ENCODE measurements around the gene RP2.

RP2 gene

GRCh38 chrX:46831765-46832327, 5.0 kb upstream of the RP2 start:
- no peak overlapping the region for H3K27ac Mint-ChIP-seq
- no peaks in the 10 kb centered on the region for H3K9me3 Mint-ChIP-seq
- H3K4me3 Mint-ChIP-seq = no peak overlapping the region
- H3K4me1 Mint-ChIP-seq = no peaks in the 10 kb centered on the region
- no peaks in the 10 kb centered on the region for H3K27me3 Mint-ChIP-seq
- no peaks in the 10 kb centered on the region for H3K36me3 Mint-ChIP-seq

GRCh38 chrX:46837558-46838485, 979 bp downstream of the RP2 start:
- peaks cover 10% of the 10 kb centered on the region for H3K4me1 Mint-ChIP-seq
- H3K27ac Mint-ChIP-seq = peak overlapping the region; percentile 97

GRCh38 chrX:46838486-46838870, 1.6 kb downstream of the RP2 start:
- Mint-ChIP-seq H3K4me1 (peaks cover 10% of the 10 kb centered on the region), H3K4me3 (peak overlapping the region; percentile 97), H3K27me3 (no peaks in the 10 kb centered on the region), H3K36me3 (no peaks in the 10 kb centered on the region), H3K9me3 (no peaks in the 10 kb centered on the region), H3K27ac (peak overlapping the region; percentile 41)

More at GRCh38 chrX:46837558-46838485, 979 bp downstream of the RP2 start:
- Mint-ChIP-seq H3K9me3 (no peaks in the 10 kb centered on the region), H3K36me3 (no peaks in the 10 kb centered on the region), H3K27me3 (no peaks in the 10 kb centered on the region), H3K4me3 (peak overlapping the region; percentile 97)

- Mint-ChIP-seq H3K4me1 (peaks cover 10% of the 10 kb centered on the region), H3K36me3 (no peaks in the 10 kb centered on the region), H3K4me3 (peak overlapping the region; percentile 97), H3K27ac (no peak overlapping the region), H3K27me3 (no peaks in the 10 kb centered on the region), H3K9me3 (no peaks in the 10 kb centered on the region)
Measured at GRCh38 chrX:46838974-46839480, 2.2 kb downstream of the RP2 start.

- Mint-ChIP-seq H3K4me1 (peaks cover 10% of the 10 kb centered on the region), H3K27me3 (no peaks in the 10 kb centered on the region), H3K27ac (no peak overlapping the region), H3K4me3 (peak overlapping the region; percentile 33), H3K36me3 (no peaks in the 10 kb centered on the region), H3K9me3 (no peaks in the 10 kb centered on the region)
Measured at GRCh38 chrX:46840946-46841345, 4.1 kb downstream of the RP2 start.

GRCh38 chrX:46841346-46841745, 4.5 kb downstream of the RP2 start:
- Mint-ChIP-seq H3K27ac (no peak overlapping the region), H3K4me3 (no peak overlapping the region), H3K9me3 (no peaks in the 10 kb centered on the region), H3K4me1 (peaks cover 10% of the 10 kb centered on the region), H3K36me3 (no peaks in the 10 kb centered on the region), H3K27me3 (no peaks in the 10 kb centered on the region)

- no peaks in the 10 kb centered on the region for H3K27me3 Mint-ChIP-seq
- no peak overlapping the region for H3K4me3 Mint-ChIP-seq
- H3K4me1 Mint-ChIP-seq = peaks cover 4% of the 10 kb centered on the region
- no peaks in the 10 kb centered on the region for H3K9me3 Mint-ChIP-seq
- H3K36me3 Mint-ChIP-seq = no peaks in the 10 kb centered on the region
- no peak overlapping the region for H3K27ac Mint-ChIP-seq
Measured at GRCh38 chrX:46844913-46845312, 8.1 kb downstream of the RP2 start.

GRCh38 chrX:46849933-46850332, 13.1 kb downstream of the RP2 start:
- Mint-ChIP-seq H3K27ac (no peak overlapping the region), H3K4me1 (peaks cover 8% of the 10 kb centered on the region), H3K4me3 (no peak overlapping the region), H3K36me3 (peaks cover 5% of the 10 kb centered on the region), H3K9me3 (no peaks in the 10 kb centered on the region), H3K27me3 (no peaks in the 10 kb centered on the region)

- H3K4me1 Mint-ChIP-seq = peaks cover 8% of the 10 kb centered on the region
- no peak overlapping the region for H3K27ac Mint-ChIP-seq
- H3K36me3 Mint-ChIP-seq = peaks cover 5% of the 10 kb centered on the region
Measured at GRCh38 chrX:46850771-46851170, 13.9 kb downstream of the RP2 start.

GRCh38 chrX:46856483-46856882, 19.6 kb downstream of the RP2 start:
- H3K36me3 Mint-ChIP-seq = peaks cover 5% of the 10 kb centered on the region
- no peaks in the 10 kb centered on the region for H3K4me1 Mint-ChIP-seq
- H3K27ac Mint-ChIP-seq = no peak overlapping the region
- no peak overlapping the region for H3K4me3 Mint-ChIP-seq
- H3K9me3 Mint-ChIP-seq = no peaks in the 10 kb centered on the region
- H3K27me3 Mint-ChIP-seq = no peaks in the 10 kb centered on the region

More at GRCh38 chrX:46850771-46851170, 13.9 kb downstream of the RP2 start:
- H3K4me3 Mint-ChIP-seq = no peak overlapping the region
- no peaks in the 10 kb centered on the region for H3K9me3 Mint-ChIP-seq
- H3K27me3 Mint-ChIP-seq = no peaks in the 10 kb centered on the region

- Mint-ChIP-seq H3K27ac (no peak overlapping the region), H3K4me1 (no peaks in the 10 kb centered on the region), H3K4me3 (no peak overlapping the region), H3K9me3 (no peaks in the 10 kb centered on the region), H3K36me3 (peaks cover 3% of the 10 kb centered on the region), H3K27me3 (no peaks in the 10 kb centered on the region)
Measured at GRCh38 chrX:46860557-46860956, 23.7 kb downstream of the RP2 start.

- Mint-ChIP-seq H3K27me3 (no peaks in the 10 kb centered on the region), H3K36me3 (peaks cover 3% of the 10 kb centered on the region), H3K9me3 (no peaks in the 10 kb centered on the region), H3K4me3 (no peak overlapping the region), H3K4me1 (no peaks in the 10 kb centered on the region), H3K27ac (no peak overlapping the region)
Measured at GRCh38 chrX:46863072-46863471, 26.2 kb downstream of the RP2 start.

- Mint-ChIP-seq H3K27me3 (no peaks in the 10 kb centered on the region), H3K4me1 (no peaks in the 10 kb centered on the region), H3K36me3 (peaks cover 3% of the 10 kb centered on the region), H3K4me3 (no peak overlapping the region), H3K9me3 (no peaks in the 10 kb centered on the region), H3K27ac (no peak overlapping the region)
Measured at GRCh38 chrX:46864606-46865005, 27.8 kb downstream of the RP2 start.

- no peaks in the 10 kb centered on the region for H3K27me3 Mint-ChIP-seq
- H3K4me3 Mint-ChIP-seq = no peak overlapping the region
- peaks cover 2% of the 10 kb centered on the region for H3K36me3 Mint-ChIP-seq
- no peaks in the 10 kb centered on the region for H3K4me1 Mint-ChIP-seq
- no peak overlapping the region for H3K27ac Mint-ChIP-seq
- no peaks in the 10 kb centered on the region for H3K9me3 Mint-ChIP-seq
Measured at GRCh38 chrX:46865281-46865680, 28.4 kb downstream of the RP2 start.

GRCh38 chrX:46866726-46867125, 29.9 kb downstream of the RP2 start:
- Mint-ChIP-seq H3K27me3 (no peaks in the 10 kb centered on the region), H3K27ac (no peak overlapping the region), H3K4me3 (no peak overlapping the region), H3K4me1 (peaks cover 3% of the 10 kb centered on the region), H3K36me3 (peaks cover 2% of the 10 kb centered on the region), H3K9me3 (no peaks in the 10 kb centered on the region)

GRCh38 chrX:46873746-46874145, 36.9 kb downstream of the RP2 start:
- no peak overlapping the region for H3K27ac Mint-ChIP-seq
- no peaks in the 10 kb centered on the region for H3K9me3 Mint-ChIP-seq
- H3K27me3 Mint-ChIP-seq = no peaks in the 10 kb centered on the region
- H3K4me1 Mint-ChIP-seq = peaks cover 8% of the 10 kb centered on the region
- no peak overlapping the region for H3K4me3 Mint-ChIP-seq
- H3K36me3 Mint-ChIP-seq = peaks cover 2% of the 10 kb centered on the region
